ENCODE measurements around the gene IL5RA. TPM values are rescaled to one million over a fixed set of nuclear protein-coding genes. Genes with fewer than 3 reads are reported as not detected.

The IL5RA gene
- total and polyA plus RNA-seq, 9 of the 15 experiments (the other 6 are each of a cell fraction or from before 2014, with no cell fraction given): 0.07 to 0.28 (median 0.14) TPM; not detected in 4

- no peak overlapping the region for H3K4me3 ChIP-seq
- H3K27me3 ChIP-seq (ENCODE audit: control insufficient read depth in 2 of 2, insufficient read depth in 2 of 2, low read length in 2 of 2): peaks cover 2 to 6% of the 10 kb centered on the region in 2 experiments; a peak in 3 of 5 replicates
- ChIA-PET POLR2A (no interaction called here), CTCF (ENCODE audit: low intra/inter-chr PET ratio) (no interaction called here)
- H3K79me2 ChIP-seq (ENCODE audit: control insufficient read depth, insufficient read depth, low read length): no peaks in the 10 kb centered on the region
- H3K9me3 ChIP-seq (replicated peaks; ENCODE audit: control insufficient read depth, insufficient read depth, low read depth, low read length): no peaks in the 10 kb centered on the region
- H2AFZ ChIP-seq (ENCODE audit: low read depth, low read length): no peak overlapping the region
- no peak for DNase-seq (ENCODE audit: extremely low read depth in 1 of 4, low spot score in 3 of 4)
- in situ Hi-C loops (cut with MboI) (no loop called here), intact Hi-C loops (cut with micrococcal nuclease) (no loop called here)
- H4K20me1 ChIP-seq (replicated peaks; ENCODE audit: control insufficient read depth, insufficient read depth, low read length): no peaks in the 10 kb centered on the region
- no TSS peak for BruUV-seq (replicated peaks)
- H3K36me3 ChIP-seq (ENCODE audit: control insufficient read depth, insufficient read depth, low read length): no peaks in the 10 kb centered on the region
- no peak for ATAC-seq
- H3K9me1 ChIP-seq (ENCODE audit: control insufficient read depth, insufficient read depth, low read length): no peaks in the 10 kb centered on the region
- no peaks in the 10 kb centered on the region for H3K4me1 ChIP-seq (replicated peaks in 1 of 2; ENCODE audit: control insufficient read depth in 2 of 2, insufficient read depth in 2 of 2, low read length in 2 of 2)
- WGBS (ENCODE audit: insufficient coverage, low coverage, missing lambda C conversion rate): 5% methylated on average over 5 of the region's 5 CpGs
- no peak overlapping the region for H3K27ac ChIP-seq (ENCODE audit: extremely low read depth, low read depth, low read length)
- no peak overlapping the region for H3K4me2 ChIP-seq (ENCODE audit: insufficient read depth, low read length)
- FAIRE-seq: no peak
- no peak overlapping the region for H3K9ac ChIP-seq (ENCODE audit: insufficient read depth in 1 of 2, low read depth in 2 of 2, low read length in 2 of 2)
- no peak for TF ChIP-seq HOXB6 (CRISPR knock-in tag; IDR thresholded peaks at IDR 0.05; ENCODE audit: borderline replicate concordance)
- no peak for TF ChIP-seq CHD2 (IDR thresholded peaks at IDR 0.05; ENCODE audit: low read depth, low read length)
- no peak for TF ChIP-seq ETV1 (tag; conservative IDR thresholded peaks at IDR 0.05; ENCODE audit: low read depth)
- TF ChIP-seq PRMT5 (CRISPR knock-in tag; IDR thresholded peaks at IDR 0.05): no peak
- TF ChIP-seq ZNF717 (CRISPR knock-in tag; IDR thresholded peaks at IDR 0.05): no peak
- no peak for TF ChIP-seq USF2 (CRISPR knock-in tag; IDR thresholded peaks at IDR 0.05)
- no peak for TF ChIP-seq ZNF277 (CRISPR knock-in tag; IDR thresholded peaks at IDR 0.05; ENCODE audit: borderline replicate concordance)
- no peak for TF ChIP-seq POLR3G (IDR thresholded peaks at IDR 0.05; ENCODE audit: extremely low read depth, insufficient read length, insufficient replicate concordance)
- no peak for TF ChIP-seq ETV5 (CRISPR knock-in tag; IDR thresholded peaks at IDR 0.05; ENCODE audit: low read depth)
- TF ChIP-seq E2F1 (CRISPR knock-in tag; IDR thresholded peaks at IDR 0.05): no peak
- no peak for TF ChIP-seq ZNF212 (CRISPR knock-in tag; IDR thresholded peaks at IDR 0.05)
- no peak for TF ChIP-seq C11orf30 (IDR thresholded peaks at IDR 0.05; ENCODE audit: low read depth)
- no peak for TF ChIP-seq MECOM (CRISPR knock-in tag; IDR thresholded peaks at IDR 0.05)
- TF ChIP-seq ZNF518B (CRISPR knock-in tag; IDR thresholded peaks at IDR 0.05): no peak
- no peak for TF ChIP-seq HIVEP1 (CRISPR knock-in tag; IDR thresholded peaks at IDR 0.05)
Observed at GRCh38 chr3:3074551-3075257, 35.5 kb downstream of the IL5RA start.

Data from K562 (cell line).